GM18498 (cell line): ENCODE measurements around the gene DIAPH3.
A peak's percentile ranks its signal among the peaks of the same experiment; 100 is the strongest.

Source experiments
- ATAC-seq: cut with Tn5 transposase; IDR thresholded peaks from one replicate; pipeline ENCODE4 v1.9.1; 2021; ENCODE audit warnings: mild to moderate bottlenecking, moderate library complexity; ENCODE audit not compliant: unreplicated experiment

Gene DIAPH3

GRCh38 chr13:59738921-59739320 lies 424.8 kb downstream of the DIAPH3 start:
- no peak for ATAC-seq

GRCh38 chr13:59734393-59734792 lies 429.3 kb downstream of the DIAPH3 start:
- peak; percentile 100 for ATAC-seq

GRCh38 chr13:59733744-59734143 lies 430.0 kb downstream of the DIAPH3 start:
- no peak for ATAC-seq

GRCh38 chr13:59730026-59730425 lies 433.7 kb downstream of the DIAPH3 start:
- ATAC-seq = no peak

GRCh38 chr13:59728896-59729545 lies 434.7 kb downstream of the DIAPH3 start:
- no peak for ATAC-seq

- ATAC-seq = no peak
Measured at GRCh38 chr13:59721926-59722910, 441.5 kb downstream of the DIAPH3 start.

GRCh38 chr13:59715611-59716010 lies 448.1 kb downstream of the DIAPH3 start:
- ATAC-seq = no peak

GRCh38 chr13:59710996-59711701 lies 452.6 kb downstream of the DIAPH3 start:
- no peak for ATAC-seq

- no peak for ATAC-seq
Measured at GRCh38 chr13:59710416-59710815, 453.3 kb downstream of the DIAPH3 start.

GRCh38 chr13:59706101-59706976 lies 457.4 kb downstream of the DIAPH3 start:
- ATAC-seq = peak; percentile 60

GRCh38 chr13:59702269-59702668 lies 461.5 kb downstream of the DIAPH3 start:
- ATAC-seq = no peak

GRCh38 chr13:59701261-59701660 lies 462.5 kb downstream of the DIAPH3 start:
- no peak for ATAC-seq

GRCh38 chr13:59700281-59700680 lies 463.4 kb downstream of the DIAPH3 start:
- ATAC-seq = no peak

- no peak for ATAC-seq
Measured at GRCh38 chr13:59696271-59696670, 467.5 kb downstream of the DIAPH3 start.

GRCh38 chr13:59691501-59692066 lies 472.1 kb downstream of the DIAPH3 start:
- no peak for ATAC-seq

GRCh38 chr13:59690857-59691500 lies 472.7 kb downstream of the DIAPH3 start:
- ATAC-seq = no peak

- ATAC-seq = no peak
Measured at GRCh38 chr13:59689057-59689456, 474.7 kb downstream of the DIAPH3 start.

GRCh38 chr13:59686798-59687394 lies 476.8 kb downstream of the DIAPH3 start:
- no peak for ATAC-seq

GRCh38 chr13:59684105-59684504 lies 479.6 kb downstream of the DIAPH3 start:
- ATAC-seq = no peak
